HG03457 (cell line): Measurements from ENCODE around the gene RALGDS.
"Not testable (repeated sequence)": the region's sequence is repeated elsewhere in the genome, so short reads cannot be mapped to it uniquely, and the experiment has no call there.

Experiments
- ATAC-seq: cut with Tn5 transposase; IDR thresholded peaks from one replicate; pipeline ENCODE4 v1.9.1; 2021; ENCODE audit warnings: moderate number of reproducible peaks; ENCODE audit not compliant: unreplicated experiment

The RALGDS gene

DNA sequence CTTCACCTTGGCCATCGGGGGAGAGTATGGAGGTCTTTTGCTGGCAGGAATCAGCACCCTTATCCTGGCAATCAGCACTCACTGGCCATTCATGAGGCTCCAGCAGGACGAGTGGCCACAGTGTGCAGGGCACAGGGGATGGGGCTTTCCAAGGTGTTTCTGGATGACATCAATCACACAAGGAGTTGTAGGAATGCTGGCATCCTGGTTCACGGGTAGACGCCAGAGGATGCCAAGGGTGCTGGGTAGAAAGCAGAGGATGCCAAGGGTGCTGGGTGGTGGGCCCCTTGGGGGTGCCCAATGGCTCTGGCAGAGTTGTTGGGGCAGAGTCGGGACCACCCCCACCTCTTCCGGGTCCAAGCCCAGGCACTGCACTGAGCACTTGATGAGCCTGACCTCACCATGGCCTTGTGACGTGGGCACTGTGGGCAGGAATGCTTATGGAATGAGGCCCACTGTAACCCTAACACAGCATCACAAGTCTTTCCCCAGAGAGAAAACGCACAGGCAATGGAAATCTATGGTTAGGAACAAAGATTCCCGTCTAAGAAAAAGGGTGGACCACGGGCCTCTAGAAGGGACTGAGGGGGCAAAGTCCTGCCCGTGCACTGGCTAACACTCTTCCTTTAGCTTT lies 30.2 kb downstream of the RALGDS start:
- no peak for ATAC-seq

DNA sequence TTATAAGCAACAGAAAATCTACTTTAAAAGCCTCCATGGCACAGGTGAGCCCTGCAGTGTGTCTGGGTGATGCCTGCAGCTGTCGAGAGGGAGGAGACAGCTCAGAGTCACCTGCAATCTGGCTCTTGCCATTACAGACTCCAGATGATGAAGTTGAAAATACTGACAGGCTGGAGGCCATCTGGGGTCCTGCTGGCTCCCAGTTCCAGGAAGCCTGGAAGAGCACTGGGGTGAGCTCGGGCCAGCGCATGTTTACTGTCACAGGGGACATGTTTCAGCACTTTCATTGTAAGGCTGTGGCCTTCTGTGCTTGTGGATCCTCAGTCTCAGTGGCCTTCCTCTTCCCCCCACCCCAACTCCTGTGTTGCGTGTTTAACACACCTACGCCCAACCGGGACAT lies 30.9 kb downstream of the RALGDS start:
- no peak for ATAC-seq

- ATAC-seq: no peak
Measured at GRCh38 chr9:133089271-133089671, 31.8 kb downstream of the RALGDS start.

GRCh38 chr9:133088756-133089155 lies 32.3 kb downstream of the RALGDS start:
- ATAC-seq: no peak

- ATAC-seq: no peak
Measured at GRCh38 chr9:133088146-133088750, 32.8 kb downstream of the RALGDS start.

GRCh38 chr9:133087429-133088145 lies 33.5 kb downstream of the RALGDS start:
- no peak for ATAC-seq

DNA sequence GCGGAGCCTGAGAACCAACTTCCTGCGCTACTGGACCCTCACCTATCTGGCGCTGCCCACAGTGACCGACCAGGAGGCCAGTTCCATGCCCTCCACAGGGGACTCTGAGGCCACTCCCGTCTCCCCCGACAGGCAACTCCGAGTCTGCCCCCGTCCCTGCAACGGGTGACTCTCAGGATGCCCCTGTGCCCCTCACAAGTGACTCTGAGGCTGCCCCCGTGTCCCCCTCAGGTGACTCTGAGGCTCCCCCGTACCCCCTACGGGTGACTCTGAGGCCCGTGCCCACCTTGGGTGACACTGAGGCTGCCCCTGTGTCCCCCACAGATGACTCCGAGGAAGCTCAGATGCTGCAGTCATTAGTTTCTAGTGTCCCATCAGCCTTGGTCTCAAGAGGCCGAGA lies 34.1 kb downstream of the RALGDS start:
- ATAC-seq: no peak

DNA sequence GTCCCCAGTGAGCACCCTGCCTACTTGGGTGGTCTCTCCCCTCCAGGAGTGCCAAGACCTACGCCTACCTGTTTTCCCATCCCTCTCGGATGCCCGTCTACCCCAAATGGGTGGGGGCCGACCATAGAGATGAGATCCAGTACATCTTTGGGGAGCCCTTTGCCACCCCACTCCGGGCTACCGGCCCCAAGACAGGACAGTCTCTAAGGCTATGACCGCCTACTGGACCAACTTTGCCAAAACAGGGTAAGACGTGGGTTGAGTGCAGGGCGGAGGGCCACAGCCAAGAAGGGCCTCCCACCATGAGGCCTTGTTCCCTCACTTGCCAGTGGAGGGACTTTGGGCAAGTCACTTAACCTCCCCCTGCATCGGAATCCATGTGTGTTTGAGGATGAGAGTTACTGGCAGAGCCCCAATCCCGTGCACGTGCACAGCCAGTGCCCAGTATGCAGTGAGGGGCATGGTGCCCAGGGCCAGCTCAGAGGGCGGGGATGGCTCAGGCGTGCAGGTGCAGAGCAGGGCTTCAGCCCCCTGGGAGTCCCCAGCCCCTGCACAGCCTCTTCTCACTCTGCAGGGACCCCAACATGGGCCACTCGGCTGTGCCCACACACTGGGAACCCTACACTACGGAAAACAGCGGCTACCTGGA lies 34.7 kb downstream of the RALGDS start:
- ATAC-seq: not testable (repeated sequence)

DNA sequence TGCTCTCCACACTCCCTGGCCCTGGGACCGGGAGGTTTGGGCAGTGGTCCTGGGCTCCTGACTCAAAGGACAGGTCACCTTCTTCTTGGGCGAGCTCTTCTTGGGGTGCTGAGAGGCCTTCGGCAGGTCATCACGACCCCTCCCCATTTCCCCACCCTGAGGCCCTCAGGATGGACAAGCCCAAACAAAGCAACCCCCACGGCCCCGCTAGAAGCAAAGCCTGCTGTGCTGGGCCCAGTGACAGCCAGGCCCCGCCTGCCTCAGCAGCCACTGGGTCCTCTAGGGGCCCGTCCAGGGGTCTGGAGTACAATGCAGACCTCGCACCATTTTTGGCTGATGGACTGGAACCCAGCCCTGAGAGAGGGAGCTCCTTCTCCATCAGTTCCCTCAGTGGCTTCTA lies 37.4 kb downstream of the RALGDS start:
- ATAC-seq: not testable (repeated sequence)

DNA sequence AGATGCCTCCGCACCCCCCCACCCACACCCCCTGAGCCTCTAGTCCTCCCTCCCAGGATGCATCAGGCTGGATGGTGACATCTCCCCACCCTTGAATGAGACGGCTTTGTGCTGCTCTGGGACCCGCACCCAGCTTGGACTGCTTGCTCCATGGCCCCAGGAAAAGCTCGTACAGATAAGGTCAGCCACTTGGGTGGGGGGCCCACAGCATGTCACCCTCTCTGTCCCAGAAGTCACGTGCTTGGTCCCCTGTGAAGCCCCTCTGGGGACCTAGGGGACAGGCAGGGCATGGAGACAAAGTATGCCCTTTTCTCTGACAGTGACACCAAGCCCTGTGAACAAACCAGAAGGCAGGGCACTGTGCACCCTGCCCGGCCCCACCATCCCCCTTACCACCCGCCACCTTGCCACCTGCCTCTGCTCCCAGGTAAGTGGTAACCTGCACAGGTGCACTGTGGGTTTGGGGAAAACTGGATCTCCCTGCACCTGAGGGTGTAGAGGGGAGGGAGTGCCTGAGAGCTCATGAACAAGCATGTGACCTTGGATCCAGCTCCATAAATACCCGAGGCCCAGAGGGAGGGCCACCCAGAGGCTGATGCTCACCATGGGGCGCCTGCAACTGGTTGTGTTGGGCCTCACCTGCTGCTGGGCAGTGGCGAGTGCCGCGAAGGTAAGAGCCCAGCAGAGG lies 38.9 kb downstream of the RALGDS start:
- ATAC-seq: not testable (repeated sequence)

GRCh38 chr9:133080786-133081779 lies 40.0 kb downstream of the RALGDS start:
- not testable (repeated sequence) for ATAC-seq

DNA sequence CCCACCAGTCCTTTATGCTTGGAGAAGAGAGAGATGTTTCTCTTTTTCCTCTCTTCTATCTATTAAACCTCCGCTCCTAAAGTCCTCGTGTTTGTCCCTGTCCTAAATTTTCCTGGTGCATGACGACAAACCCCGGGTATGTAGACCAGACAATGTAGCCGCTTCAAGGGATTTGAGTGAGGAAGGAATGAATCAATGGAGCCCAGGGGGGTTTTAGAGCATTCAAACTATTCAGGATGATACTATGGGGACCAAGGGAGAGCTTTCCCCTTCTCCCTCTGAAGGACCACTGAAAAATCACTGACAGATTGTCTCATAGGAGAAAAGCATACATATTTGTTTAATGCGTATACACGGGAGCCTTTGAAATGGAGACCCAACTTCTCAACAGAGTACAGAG lies 40.9 kb downstream of the RALGDS start:
- no peak for ATAC-seq

DNA sequence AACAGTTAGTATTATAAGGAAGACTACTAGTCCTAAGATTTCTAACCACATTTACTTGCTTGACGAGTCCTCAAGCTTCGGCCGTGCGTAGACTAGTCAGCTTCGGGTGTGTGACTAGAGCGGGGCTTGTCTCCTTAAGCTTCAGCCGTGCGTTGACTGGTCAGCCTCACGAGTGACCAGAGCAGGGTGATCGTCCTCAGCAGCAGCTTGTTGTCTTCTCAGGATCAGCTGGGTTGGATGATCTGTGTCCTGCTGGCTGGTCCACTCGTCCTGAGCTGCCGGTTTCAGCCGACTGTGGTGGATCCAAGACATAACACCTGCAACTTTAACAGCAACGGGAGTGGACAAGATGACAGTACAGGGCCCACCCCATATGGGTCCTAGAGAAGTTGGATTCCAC lies 42.6 kb downstream of the RALGDS start:
- ATAC-seq: no peak

- ATAC-seq: no peak
Measured at GRCh38 chr9:133076691-133077090, 44.3 kb downstream of the RALGDS start.

DNA sequence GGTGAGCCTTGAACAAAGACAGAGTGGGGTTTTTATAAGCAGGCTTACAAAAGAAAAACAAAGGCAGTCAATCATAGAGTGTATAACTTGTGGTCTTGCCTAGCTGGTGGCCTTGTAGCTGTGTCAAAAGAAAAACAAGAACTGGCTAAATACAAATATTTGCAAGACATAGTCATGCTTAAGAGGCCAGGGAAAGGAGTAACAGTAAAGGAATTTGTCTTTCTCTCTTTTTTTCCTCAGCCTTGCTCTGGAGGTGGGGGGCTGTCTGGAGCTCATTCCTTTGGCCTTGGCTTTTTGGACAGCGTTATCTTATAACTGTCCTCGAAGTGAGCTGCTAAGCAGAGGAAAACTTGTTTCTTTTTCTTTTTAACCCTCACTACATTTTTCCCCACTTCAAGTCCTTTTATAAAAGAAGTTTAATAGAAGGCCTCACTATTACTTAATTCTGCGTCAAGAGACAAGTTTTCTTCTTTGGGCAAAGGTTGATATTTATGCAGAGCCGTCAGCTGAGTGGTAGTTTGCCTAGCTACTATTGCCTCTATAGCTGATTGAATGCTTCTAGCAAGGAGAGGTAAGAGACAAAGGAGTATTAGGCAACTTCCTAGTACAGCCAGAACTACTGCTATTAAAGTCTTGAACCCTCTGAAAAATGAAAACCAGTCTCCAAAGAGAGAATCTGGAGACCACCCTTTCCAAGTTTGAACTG lies 45.0 kb downstream of the RALGDS start:
- no peak for ATAC-seq

- ATAC-seq: no peak
Measured at GRCh38 chr9:133074111-133074651, 46.9 kb downstream of the RALGDS start.

DNA sequence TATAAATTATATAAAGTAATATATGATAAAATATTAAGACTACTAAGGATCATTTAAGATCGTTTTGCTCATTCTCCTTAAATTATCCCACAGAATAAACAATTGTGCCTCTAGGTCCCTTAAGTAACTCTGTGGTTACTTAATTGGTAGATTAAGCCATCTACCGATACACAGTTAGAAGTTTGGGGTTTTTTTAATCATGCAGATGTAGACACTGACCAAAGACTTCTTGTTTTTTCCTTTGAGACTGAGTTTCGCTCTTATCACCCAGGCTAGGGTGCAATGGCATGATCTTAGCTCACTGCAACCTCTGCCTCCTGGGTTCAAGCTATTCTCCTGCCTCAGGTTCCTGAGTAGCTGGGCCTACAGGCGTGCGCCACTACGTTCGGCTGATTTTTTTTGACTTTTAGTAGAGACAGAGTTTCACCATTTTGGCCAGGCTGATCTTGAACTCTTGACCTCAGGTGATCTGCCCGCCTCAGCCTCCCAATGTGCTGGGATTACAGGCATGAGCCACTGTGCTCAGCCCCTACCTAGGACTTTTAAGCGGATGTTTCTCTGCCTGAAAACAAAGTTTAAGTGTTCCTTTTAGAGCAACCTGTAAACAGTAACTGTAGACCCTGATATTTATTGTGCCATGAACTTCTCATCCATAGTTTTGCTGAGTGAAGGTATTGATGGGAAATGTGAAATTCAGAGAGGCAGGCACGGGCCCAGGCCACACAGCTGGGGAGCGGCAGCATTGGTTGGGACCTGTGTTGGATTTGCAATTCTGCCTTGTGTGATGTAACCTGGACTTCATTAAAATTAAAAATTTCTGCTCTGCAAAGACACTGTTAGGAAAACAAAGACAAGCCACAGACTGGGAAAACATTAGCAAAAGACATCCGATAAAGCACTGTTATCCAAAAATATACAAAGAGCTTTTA lies 47.7 kb downstream of the RALGDS start:
- no peak for ATAC-seq

DNA sequence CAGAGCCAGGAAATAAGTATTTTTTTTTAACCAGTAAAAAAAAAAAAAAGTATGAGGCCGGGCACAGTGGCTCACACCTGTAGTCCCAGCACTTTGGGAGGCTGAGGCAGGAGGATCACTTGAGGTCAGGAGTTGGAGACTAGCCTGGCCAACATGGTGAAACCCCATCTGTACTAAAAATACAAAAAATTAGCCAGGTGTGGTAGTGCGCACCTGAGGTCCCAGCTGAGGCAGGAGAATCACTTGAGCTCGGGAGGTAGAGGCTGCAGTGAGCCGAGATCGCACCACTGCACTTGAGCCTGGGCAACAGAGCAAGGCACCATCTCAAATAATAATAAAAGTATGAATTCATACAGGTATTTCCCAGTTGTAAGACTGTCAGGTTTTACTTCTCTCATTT lies 48.8 kb downstream of the RALGDS start:
- ATAC-seq: not testable (repeated sequence)
